Measurements from ENCODE around the gene DTNA. TPM values are rescaled to one million over a fixed set of nuclear protein-coding genes. Genes with fewer than 3 reads are reported as not detected.

The DTNA gene
- total and polyA plus RNA-seq, 2 of the 8 experiments (the other 6 are each of a cell fraction or from before 2014, with no cell fraction given), result 30.2 to 32.7 TPM

- peaks cover 0 to 1% (median 0%) of the 10 kb centered on the region in 4 experiments; a peak in 1 of 7 replicates for H3K27me3 ChIP-seq (replicated peaks in 1 of 4; ENCODE audit: control insufficient read depth in 3 of 4, extremely low read depth in 1 of 4, insufficient read depth in 3 of 4, low read length in 3 of 4)
- H2BK120ac ChIP-seq (replicated peaks; ENCODE audit: low read depth, low read length), result no peak overlapping the region
- no peak overlapping the region for H2BK15ac ChIP-seq (ENCODE audit: low read length)
- no peak overlapping the region for H3K18ac ChIP-seq (ENCODE audit: extremely low read depth, low read length)
- peaks cover 9 to 12% of the 10 kb centered on the region in 2 experiments; a peak in 3 of 4 replicates for H3K9me3 ChIP-seq (ENCODE audit: insufficient read depth in 2 of 2, low read depth in 1 of 2, low read length in 1 of 2)
- H2AK5ac ChIP-seq (ENCODE audit: low read depth, low read length), result no peak overlapping the region
- H3K4me1 ChIP-seq (replicated peaks in 1 of 4; ENCODE audit: control insufficient read depth in 3 of 4, insufficient read depth in 4 of 4, low read length in 3 of 4), result peaks cover 0 to 2% (median 0%) of the 10 kb centered on the region in 4 experiments; a peak in 1 of 7 replicates
- H3K36me3 ChIP-seq (ENCODE audit: control insufficient read depth in 2 of 4, insufficient read depth in 4 of 4, low read length in 3 of 4), result peaks cover 0 to 2% (median 0%) of the 10 kb centered on the region in 4 experiments; a peak in 1 of 8 replicates
- no peaks in the 10 kb centered on the region for H3K79me2 ChIP-seq (ENCODE audit: control insufficient read depth in 1 of 2, insufficient read depth in 2 of 2, low read length in 2 of 2)
- H3K14ac ChIP-seq (ENCODE audit: insufficient read length), result no peak overlapping the region
- no peak overlapping the region for H3K27ac ChIP-seq (ENCODE audit: low read depth, low read length)
- H3K4me2 ChIP-seq (ENCODE audit: insufficient read depth in 1 of 2, low read depth in 2 of 2, low read length in 2 of 2), result no peak overlapping the region
- no peak overlapping the region for H2BK12ac ChIP-seq (ENCODE audit: low read depth, low read length)
- H4K5ac ChIP-seq (ENCODE audit: insufficient read length, low read depth, low read length), result no peak overlapping the region
- no peak overlapping the region for H4K8ac ChIP-seq (ENCODE audit: extremely low read depth, insufficient read depth, low read length)
- H3K79me1 ChIP-seq (ENCODE audit: low read depth, low read length), result no peaks in the 10 kb centered on the region
- H3K9ac ChIP-seq (replicated peaks in 1 of 4; ENCODE audit: extremely low read depth in 1 of 4, low read depth in 3 of 4, low read length in 3 of 4), result no peak overlapping the region
- DNase-seq (ENCODE audit: low read depth in 1 of 2, low spot score in 2 of 2) (no peak), FAIRE-seq (no peak)
- no peak overlapping the region for H3K56ac ChIP-seq (replicated peaks; ENCODE audit: insufficient read length, low read depth, low read length)
- H3K4me3 ChIP-seq (ENCODE audit: extremely low read depth in 1 of 4, insufficient read depth in 2 of 4, low read depth in 3 of 4, low read length in 4 of 4), result no peak overlapping the region
- H3K23ac ChIP-seq (ENCODE audit: insufficient read length), result no peak overlapping the region
- no peak overlapping the region for H2BK20ac ChIP-seq (ENCODE audit: low read length)
- no peaks in the 10 kb centered on the region for H4K20me1 ChIP-seq (replicated peaks in 1 of 2; ENCODE audit: control insufficient read depth in 1 of 2, insufficient read depth in 2 of 2, low read length in 2 of 2)
- no peak overlapping the region for H3K4ac ChIP-seq (replicated peaks; ENCODE audit: insufficient read length, low read depth, low read length)
- H4K91ac ChIP-seq (replicated peaks; ENCODE audit: insufficient read length, low read length), result no peak overlapping the region
- ChIA-PET POLR2A (ENCODE audit: partially characterized antibody) (no interaction called here), CTCF (ENCODE audit: partially characterized antibody) (interaction anchor here (1.2 kb wide), 1 partner anchor 10 kb away, joined by 3 read pairs; no protein-coding TSS in a partner anchor)
- H2AFZ ChIP-seq (ENCODE audit: low read length), result no peak overlapping the region
- peaks cover 2% of the 10 kb centered on the region; the same call in 1 of the 2 replicates for H3K23me2 ChIP-seq (ENCODE audit: low read depth, low read length)
- no peak overlapping the region for H2BK5ac ChIP-seq (ENCODE audit: low read depth, low read length)
- WGBS, 2 experiments (ENCODE audit: extremely low coverage in 1 of 2, insufficient coverage in 1 of 2, insufficient read length in 1 of 2, insufficient replicate concordance in 2 of 2, low coverage in 1 of 2, low lambda C conversion rate in 2 of 2, missing lambda C conversion rate in 1 of 2), result 92% methylated on average over 6 of the region's 6 CpGs; no CpG with 5 or more reads in 1 of the 2 experiments
- TF ChIP-seq TCF12 (IDR thresholded peaks at IDR 0.05; ENCODE audit: low read depth, low read length) (no peak), CBX5 (IDR thresholded peaks at IDR 0.05; ENCODE audit: low read depth, low read length) (no peak), HDAC2 (IDR thresholded peaks at IDR 0.05; ENCODE audit: borderline replicate concordance in 1 of 2, low read depth in 2 of 2, low read length in 2 of 2) (no peak), KDM5A (IDR thresholded peaks at IDR 0.05; ENCODE audit: low read length) (no peak), RBBP5 (IDR thresholded peaks at IDR 0.05; ENCODE audit: borderline replicate concordance, low read depth, low read length) (no peak), TEAD4 (IDR thresholded peaks at IDR 0.05; ENCODE audit: low read depth, low read length) (no peak), SAP30 (IDR thresholded peaks at IDR 0.05; ENCODE audit: insufficient read depth, insufficient replicate concordance, low read length) (no peak), CHD1 (IDR thresholded peaks at IDR 0.05; ENCODE audit: low read depth, low read length) (no peak), SP1 (IDR thresholded peaks at IDR 0.05; ENCODE audit: low read depth, low read length) (no peak), SP2 (IDR thresholded peaks at IDR 0.05; ENCODE audit: low read length) (no peak), MAFK (IDR thresholded peaks at IDR 0.05; ENCODE audit: low read depth, low read length) (no peak), KDM1A (IDR thresholded peaks at IDR 0.05; ENCODE audit: borderline replicate concordance, low read length) (no peak)
- TF ChIP-seq, protein P1, sequence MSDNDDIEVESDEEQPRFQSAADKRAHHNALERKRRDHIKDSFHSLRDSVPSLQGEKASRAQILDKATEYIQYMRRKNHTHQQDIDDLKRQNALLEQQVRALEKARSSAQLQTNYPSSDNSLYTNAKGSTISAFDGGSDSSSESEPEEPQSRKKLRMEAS (IDR thresholded peaks at IDR 0.05), result no peak
Observed at GRCh38 chr18:34890486-34891085, 180.5 kb downstream of the DTNA start.
